Esophagus squamous epithelium (tissue), 4 donors: ENCODE results near the gene LPP.

Experiments
- POLR2A ChIP-seq, 4 donors: fragments of 450-650 bp; IDR thresholded peaks; one replicate each; pipeline ENCODE4 v1.6.1; 2017; ENCODE audit warnings: antibody characterized with exemption in 4 of 4, mild to moderate bottlenecking in 4 of 4, moderate library complexity in 3 of 4
- TF ChIP-seq, protein P1 (sequence below), 6 experiments: fragments of 450-650 bp in 4 of 6; fragments of 200-600 bp in 2 of 6; sonication (generic) in 2 of 6; IDR thresholded peaks; one replicate each; pipeline ENCODE4 v1.5.1; 2016 to 2019; ENCODE audit warnings: antibody characterized with exemption in 6 of 6, mild to moderate bottlenecking in 4 of 6, moderate library complexity in 4 of 6

DNA sequence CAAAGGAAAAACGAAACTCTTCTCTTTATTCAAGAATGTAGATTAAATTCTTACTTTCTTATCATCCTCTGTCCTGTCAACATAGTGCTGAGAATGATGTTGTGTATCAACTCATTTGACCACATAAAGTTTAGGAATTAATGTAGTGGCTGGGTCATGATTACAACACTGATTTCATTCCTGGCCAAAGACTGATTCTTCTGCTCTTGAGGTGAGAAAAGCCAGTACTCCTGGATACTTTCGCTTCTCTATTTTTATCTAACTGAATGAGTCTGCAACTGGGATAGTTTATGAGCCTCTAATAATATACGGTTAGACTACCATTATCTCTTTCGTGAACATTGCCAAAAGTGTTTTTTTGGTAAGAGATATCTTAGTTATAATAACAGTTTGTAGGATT, 173.0 kb downstream of the LPP start:
- TF ChIP-seq, protein P1, sequence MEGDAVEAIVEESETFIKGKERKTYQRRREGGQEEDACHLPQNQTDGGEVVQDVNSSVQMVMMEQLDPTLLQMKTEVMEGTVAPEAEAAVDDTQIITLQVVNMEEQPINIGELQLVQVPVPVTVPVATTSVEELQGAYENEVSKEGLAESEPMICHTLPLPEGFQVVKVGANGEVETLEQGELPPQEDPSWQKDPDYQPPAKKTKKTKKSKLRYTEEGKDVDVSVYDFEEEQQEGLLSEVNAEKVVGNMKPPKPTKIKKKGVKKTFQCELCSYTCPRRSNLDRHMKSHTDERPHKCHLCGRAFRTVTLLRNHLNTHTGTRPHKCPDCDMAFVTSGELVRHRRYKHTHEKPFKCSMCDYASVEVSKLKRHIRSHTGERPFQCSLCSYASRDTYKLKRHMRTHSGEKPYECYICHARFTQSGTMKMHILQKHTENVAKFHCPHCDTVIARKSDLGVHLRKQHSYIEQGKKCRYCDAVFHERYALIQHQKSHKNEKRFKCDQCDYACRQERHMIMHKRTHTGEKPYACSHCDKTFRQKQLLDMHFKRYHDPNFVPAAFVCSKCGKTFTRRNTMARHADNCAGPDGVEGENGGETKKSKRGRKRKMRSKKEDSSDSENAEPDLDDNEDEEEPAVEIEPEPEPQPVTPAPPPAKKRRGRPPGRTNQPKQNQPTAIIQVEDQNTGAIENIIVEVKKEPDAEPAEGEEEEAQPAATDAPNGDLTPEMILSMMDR (IDR thresholded peaks at IDR 0.05) = no peak
- no peak for TF ChIP-seq POLR2A (IDR thresholded peaks at IDR 0.05)
